Stomach (tissue), 9 donors: ENCODE measurements around the gene NRP1. TPM values are rescaled to one million over a fixed set of nuclear protein-coding genes. Genes with fewer than 3 reads are reported as not detected.

Experiments used
- DNase-seq, 2 donors: peaks; one replicate each; pipeline versions ENCODE4 v3.0.0 to v3.0.0-alpha.2; 2013 to 2019
- H3K27ac ChIP-seq, 5 donors: fragments of 200-600 bp in 4 of 5; sonication (generic) in 4 of 5; one replicate each; pipeline ENCODE4 v1.5.1; 2013 to 2019; ENCODE audit warnings: mild to moderate bottlenecking in 1 of 5, moderate library complexity in 1 of 5
- H3K27me3 ChIP-seq, 3 donors: fragments of 200-600 bp; sonication (generic); one replicate each; pipeline ENCODE4 v1.5.1; 2017 to 2019; ENCODE audit warnings: mixed run types in 1 of 3
- H3K36me3 ChIP-seq, 4 donors: fragments of 200-600 bp; sonication (generic); 1 replicate in 3 of 4; 2 replicates in 1 of 4; pipeline ENCODE4 v1.5.1; 2016 to 2019
- H3K4me1 ChIP-seq, 4 donors: fragments of 200-600 bp; sonication (generic); one replicate each; pipeline ENCODE4 v1.5.1; 2016 to 2019
- H3K4me3 ChIP-seq, 4 donors: fragments of 200-600 bp; sonication (generic) in 3 of 4; one replicate each; pipeline ENCODE4 v1.5.1; 2016 to 2019; ENCODE audit warnings: mild to moderate bottlenecking in 1 of 4
- H3K9me3 ChIP-seq, 4 donors: fragments of 200-600 bp; sonication (generic); one replicate each; pipeline ENCODE4 v1.5.1; 2016 to 2019
- CTCF ChIP-seq, 7 experiments: fragments of 450-650 bp in 4 of 7; fragments of 200-600 bp in 3 of 7; sonication (generic) in 3 of 7; IDR thresholded peaks; one replicate each; pipeline ENCODE4 v1.5.1; 2016 to 2019; ENCODE audit warnings: antibody characterized with exemption in 7 of 7, control low read depth in 2 of 7, mild to moderate bottlenecking in 1 of 7
- EP300 ChIP-seq: sonication (generic); formaldehyde crosslinking; IDR thresholded peaks from one replicate; pipeline ENCODE4 v1.6.1; 2017; ENCODE audit warnings: antibody characterized with exemption
- POLR2A ChIP-seq, 4 donors: fragments of 450-650 bp; IDR thresholded peaks; one replicate each; pipeline ENCODE4 v1.6.1; 2016; ENCODE audit warnings: antibody characterized with exemption in 4 of 4, control low read depth in 2 of 4, mild to moderate bottlenecking in 1 of 4, moderate library complexity in 1 of 4
- POLR2AphosphoS5 ChIP-seq, 3 donors: sonication (generic); formaldehyde crosslinking; IDR thresholded peaks; one replicate each; pipeline ENCODE4 v1.6.1; 2016; ENCODE audit warnings: antibody characterized with exemption in 3 of 3
- WGBS, 5 donors: extraction: QIAGEN DNeasy Blood & Tissue Kit in 3 of 5; methylation state at CpG; one replicate each; pipeline versions ENCODE4 v1.1.5 to v1.1.7; 2013 to 2018; 5-methylcytosine and 5-hydroxymethylcytosine counted together
- intact Hi-C: fragments of 100-400 bp; cut with DNase I; formaldehyde crosslinking; loops from one replicate; pipeline ENCODE4 v1.15.1; 2023; ENCODE audit warnings: low total_unique reads
- polyA plus RNA-seq, 3 donors: library from polyadenylated mRNA; stranded (reverse); fragments of 200-250 nt; gene quantifications; one replicate each; pipeline ENCODE4 v1.2.3, GENCODE V29; 2013
- total RNA-seq, 5 donors: library from RNA; depleted of rRNA; stranded (reverse); fragments of >200 nt; gene quantifications; one replicate each; pipeline versions ENCODE4 v1.1.0 to v1.2.3, GENCODE V29; 2014 to 2016
- donor health status: healthy with polysubstance abuse.
- donor health status: Bipolar disorder and iron deficiency.
- donor health status: healthy.

NRP1 gene
- total and polyA plus RNA-seq, 8 donors = 4.6 to 94.7 (median 13.0) TPM

- TF ChIP-seq POLR2A (IDR thresholded peaks at IDR 0.05) (no peak), CTCF (IDR thresholded peaks at IDR 0.05) (no peak), POLR2AphosphoS5 (IDR thresholded peaks at IDR 0.05) (no peak), EP300 (no peak)
- no peaks in the 10 kb centered on the region for H3K9me3 ChIP-seq
- H3K27ac ChIP-seq = peak overlapping the region in 2 of 5 donors; percentile 51 to 84
- H3K4me3 ChIP-seq = no peak overlapping the region
- peaks cover 3 to 27% (median 10%) of the 10 kb centered on the region in 4 donors for H3K36me3 ChIP-seq
- intact Hi-C loops = loop anchor here (10.0 kb wide), 1 partner anchor 136 kb away; the partner anchor contains the start of gene NRP1
- peaks cover 36 to 62% (median 46%) of the 10 kb centered on the region in 4 donors for H3K4me1 ChIP-seq
- WGBS, 5 donors = 35 to 54% (median 50%) methylated on average over 2 of the region's 2 CpGs
- H3K27me3 ChIP-seq = no peaks in the 10 kb centered on the region
- DNase-seq = no peak
Observed at GRCh38 chr10:33198610-33199009, 135.9 kb downstream of the NRP1 start.

- no peaks in the 10 kb centered on the region for H3K9me3 ChIP-seq
- H3K4me1 ChIP-seq = peaks cover 44 to 71% (median 53%) of the 10 kb centered on the region in 4 donors
- H3K4me3 ChIP-seq = peak overlapping the region; percentile 21 to 32 (median 26)
- 11 to 29% (median 19%) methylated on average over 15 to 16 of the region's 16 CpGs for WGBS, 5 donors
- no peaks in the 10 kb centered on the region for H3K27me3 ChIP-seq
- intact Hi-C loops = loop anchor here (10.0 kb wide), 1 partner anchor 138 kb away; the partner anchor contains the start of gene NRP1
- H3K36me3 ChIP-seq = peaks cover 0 to 16% (median 4%) of the 10 kb centered on the region in 4 donors
- TF ChIP-seq CTCF (IDR thresholded peaks at IDR 0.05) (no peak), POLR2AphosphoS5 (IDR thresholded peaks at IDR 0.05) (peak in 1 of 3 donors; percentile 50), EP300 (no peak)
- peak overlapping the region; percentile 68 to 84 (median 81) for H3K27ac ChIP-seq
- DNase-seq = peak; percentile 40 to 74
Observed at GRCh38 chr10:33196710-33197491, 137.6 kb downstream of the NRP1 start.

- H3K36me3 ChIP-seq = peaks cover 0 to 16% (median 4%) of the 10 kb centered on the region in 4 donors
- intact Hi-C loops = loop anchor here (10.0 kb wide), 1 partner anchor 138 kb away; the partner anchor contains the start of gene NRP1
- WGBS, 5 donors = 51 to 73% (median 62%) methylated on average over 3 of the region's 3 CpGs
- peaks cover 44 to 71% (median 53%) of the 10 kb centered on the region in 4 donors for H3K4me1 ChIP-seq
- no peak for DNase-seq
- H3K27ac ChIP-seq = peak overlapping the region; percentile 68 to 84 (median 81)
- no peak for TF ChIP-seq EP300
- no peak for TF ChIP-seq POLR2A (IDR thresholded peaks at IDR 0.05)
- no peak for TF ChIP-seq POLR2AphosphoS5 (IDR thresholded peaks at IDR 0.05)
- TF ChIP-seq CTCF (IDR thresholded peaks at IDR 0.05) = no peak
- H3K27me3 ChIP-seq = no peaks in the 10 kb centered on the region
- no peak overlapping the region for H3K4me3 ChIP-seq
- H3K9me3 ChIP-seq = no peaks in the 10 kb centered on the region
Observed at GRCh38 chr10:33196377-33196706, 138.1 kb downstream of the NRP1 start.

GRCh38 chr10:33195608-33196376 lies 138.7 kb downstream of the NRP1 start:
- DNase-seq = peak in 1 of 2 donors; percentile 63

More at GRCh38 chr10:33195608-33196376, 138.7 kb downstream of the NRP1 start:
- Histone ChIP-seq H3K4me1 (peaks cover 44 to 71% (median 53%) of the 10 kb centered on the region in 4 donors), H3K9me3 (no peaks in the 10 kb centered on the region), H3K27me3 (no peaks in the 10 kb centered on the region), H3K27ac (peak overlapping the region; percentile 68 to 84 (median 81)), H3K36me3 (peaks cover 0 to 16% (median 8%) of the 10 kb centered on the region in 4 donors), H3K4me3 (no peak overlapping the region)
- WGBS, 5 donors = 26 to 67% (median 41%) methylated on average over 7 to 8 of the region's 8 CpGs
- TF ChIP-seq EP300 (no peak), POLR2AphosphoS5 (IDR thresholded peaks at IDR 0.05) (peak in 1 of 3 donors; percentile 3), POLR2A (IDR thresholded peaks at IDR 0.05) (no peak)
- intact Hi-C loops = loop anchor here (10.0 kb wide), 1 partner anchor 139 kb away; the partner anchor contains the start of gene NRP1
